Transverse colon (tissue), 4 donors: ENCODE data around the gene ITGB5. TPM values are rescaled to one million over a fixed set of nuclear protein-coding genes. Genes with fewer than 3 reads are reported as not detected.

ENCODE experiments used
- DNase-seq: peaks from one replicate; pipeline ENCODE4 v3.0.0-alpha.2; 2019
- H3K27ac ChIP-seq, 4 donors: fragments of 200-600 bp; sonication (generic); 2 replicates each; pipeline ENCODE4 v1.5.1; 2016 to 2018; ENCODE audit warnings: inconsistent platforms in 4 of 4
- H3K27me3 ChIP-seq: fragments of 200-600 bp; sonication (generic); 2 replicates; pipeline ENCODE4 v1.5.1; 2017; ENCODE audit warnings: inconsistent platforms
- H3K36me3 ChIP-seq, 4 donors: fragments of 200-600 bp; sonication (generic); 2 replicates each; pipeline ENCODE4 v1.5.1; 2017 to 2019; ENCODE audit warnings: inconsistent platforms in 4 of 4
- H3K4me1 ChIP-seq, 4 donors: fragments of 200-600 bp; sonication (generic); 2 replicates each; pipeline ENCODE4 v1.5.1; 2017 to 2020; ENCODE audit warnings: inconsistent platforms in 4 of 4
- H3K4me3 ChIP-seq, 4 donors: fragments of 200-600 bp; sonication (generic); 1 replicate in 1 of 4; 2 replicates in 3 of 4; pipeline versions ENCODE4 v1.5.1 to v1.6.1; 2017 to 2019; ENCODE audit warnings: inconsistent platforms in 4 of 4
- H3K9me3 ChIP-seq, 2 donors: fragments of 200-600 bp; sonication (generic); 2 replicates each; pipeline ENCODE4 v1.5.1; 2017 to 2019; ENCODE audit warnings: inconsistent platforms in 2 of 2
- EP300 ChIP-seq: sonication (generic); formaldehyde crosslinking; IDR thresholded peaks from one replicate; pipeline ENCODE4 v1.6.1; 2017; ENCODE audit warnings: antibody characterized with exemption, low read depth
- POLR2A ChIP-seq: fragments of 450-650 bp; IDR thresholded peaks from one replicate; pipeline ENCODE4 v1.6.1; 2016; ENCODE audit warnings: antibody characterized with exemption, mild to moderate bottlenecking, moderate library complexity
- POLR2AphosphoS5 ChIP-seq, 3 donors: sonication (generic); formaldehyde crosslinking; IDR thresholded peaks; one replicate each; pipeline ENCODE4 v1.6.1; 2016; ENCODE audit warnings: antibody characterized with exemption in 3 of 3
- WGBS, 2 donors: methylation state at CpG; one replicate each; pipeline ENCODE4 v1.1.5; 2018; ENCODE audit warnings: low coverage in 1 of 2; 5-methylcytosine and 5-hydroxymethylcytosine counted together
- in situ Hi-C, 4 donors: fragments of 200-750 bp; cut with MboI; loops; one replicate each; pipeline versions ENCODE4 v1.15.0 to v1.15.1; 2017; ENCODE audit warnings: low sequenced_read_pairs in 3 of 4, low pct_ligation_motif_present in 1 of 4, low pct_unique_long_range_greater_than_20kb in 1 of 4
- intact Hi-C: fragments of 100-400 bp; cut with DNase I; formaldehyde crosslinking; loops from one replicate; pipeline ENCODE4 v1.15.1; 2023; ENCODE audit warnings: low total_unique reads
- total RNA-seq, 4 donors: library from RNA; depleted of rRNA; stranded (reverse); fragments of >200 nt; gene quantifications; one replicate each; pipeline ENCODE4 v1.1.0, GENCODE V29; 2016
- TF ChIP-seq, protein P1 (sequence below), 5 experiments: fragments of 200-600 bp in 3 of 5; fragments of 450-650 bp in 2 of 5; sonication (generic) in 3 of 5; IDR thresholded peaks; 1 replicate in 2 of 5; 2 replicates in 3 of 5; pipeline ENCODE4 v1.5.1; 2016 to 2017; ENCODE audit warnings: antibody characterized with exemption in 5 of 5, inconsistent platforms in 3 of 5, mild to moderate bottlenecking in 2 of 5, moderate library complexity in 1 of 5

ITGB5 gene
- total RNA-seq, 4 donors from 2014 or later = 62.8 to 572 (median 105) TPM

DNA sequence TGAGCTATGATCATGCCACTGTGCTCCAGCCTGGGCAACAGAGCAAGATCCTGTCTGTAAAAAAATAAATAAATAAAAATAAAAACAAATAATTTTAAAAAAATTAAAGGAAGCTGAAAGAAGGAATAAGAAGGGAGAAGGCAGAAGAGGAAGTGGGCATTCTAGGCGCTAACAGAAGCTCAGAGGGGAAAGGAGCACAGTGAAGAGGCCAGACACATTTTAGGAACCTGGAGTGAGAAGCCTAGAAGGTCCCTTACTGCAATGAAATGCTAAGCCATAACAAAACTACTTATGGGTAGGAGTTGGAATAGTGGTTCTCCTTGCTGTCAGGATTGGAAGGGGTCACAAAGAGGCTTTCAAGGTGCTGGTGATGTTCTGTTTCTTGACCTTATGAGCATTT is 64.0 kb downstream of the ITGB5 start:
- WGBS, 2 donors = 71 to 86% methylated on average over 1 of the region's 1 CpG

DNA sequence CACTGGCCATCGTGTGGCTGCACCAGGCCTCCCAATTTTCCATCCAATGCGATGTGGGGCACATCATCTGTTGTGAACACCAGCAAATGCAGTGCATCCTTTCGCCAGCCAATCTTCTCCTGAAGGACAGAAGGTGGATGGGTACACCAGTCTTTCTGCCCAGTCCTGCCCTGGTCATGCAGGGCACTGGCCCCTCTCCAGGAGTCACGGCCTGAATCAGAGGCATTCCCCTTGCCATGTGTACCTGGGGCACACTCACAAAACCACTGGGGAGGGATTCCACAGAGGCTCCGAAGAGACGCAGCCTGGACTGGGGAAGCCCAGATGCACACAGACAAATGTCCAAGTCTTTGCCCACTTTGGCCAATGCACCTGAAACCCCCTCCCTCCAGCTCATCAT is 65.8 kb downstream of the ITGB5 start:
- intact Hi-C loops = no loop called here

More for the DNA sequence above, 64.0 kb downstream of the ITGB5 start:
- DNase-seq = no peak
- H3K27me3 ChIP-seq = no peaks in the 10 kb centered on the region
- H3K9me3 ChIP-seq = no peaks in the 10 kb centered on the region
- no peak overlapping the region for H3K27ac ChIP-seq
- TF ChIP-seq, protein P1, sequence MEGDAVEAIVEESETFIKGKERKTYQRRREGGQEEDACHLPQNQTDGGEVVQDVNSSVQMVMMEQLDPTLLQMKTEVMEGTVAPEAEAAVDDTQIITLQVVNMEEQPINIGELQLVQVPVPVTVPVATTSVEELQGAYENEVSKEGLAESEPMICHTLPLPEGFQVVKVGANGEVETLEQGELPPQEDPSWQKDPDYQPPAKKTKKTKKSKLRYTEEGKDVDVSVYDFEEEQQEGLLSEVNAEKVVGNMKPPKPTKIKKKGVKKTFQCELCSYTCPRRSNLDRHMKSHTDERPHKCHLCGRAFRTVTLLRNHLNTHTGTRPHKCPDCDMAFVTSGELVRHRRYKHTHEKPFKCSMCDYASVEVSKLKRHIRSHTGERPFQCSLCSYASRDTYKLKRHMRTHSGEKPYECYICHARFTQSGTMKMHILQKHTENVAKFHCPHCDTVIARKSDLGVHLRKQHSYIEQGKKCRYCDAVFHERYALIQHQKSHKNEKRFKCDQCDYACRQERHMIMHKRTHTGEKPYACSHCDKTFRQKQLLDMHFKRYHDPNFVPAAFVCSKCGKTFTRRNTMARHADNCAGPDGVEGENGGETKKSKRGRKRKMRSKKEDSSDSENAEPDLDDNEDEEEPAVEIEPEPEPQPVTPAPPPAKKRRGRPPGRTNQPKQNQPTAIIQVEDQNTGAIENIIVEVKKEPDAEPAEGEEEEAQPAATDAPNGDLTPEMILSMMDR (IDR thresholded peaks at IDR 0.05) = no peak
- TF ChIP-seq POLR2AphosphoS5 (IDR thresholded peaks at IDR 0.05) = no peak
- TF ChIP-seq POLR2A = no peak
- TF ChIP-seq EP300 = no peak
- intact Hi-C loops (no loop called here), in situ Hi-C loops (no loop called here)
- no peak overlapping the region for H3K4me3 ChIP-seq
- H3K36me3 ChIP-seq = no peaks in the 10 kb centered on the region
- H3K4me1 ChIP-seq = peaks cover 5 to 26% (median 12%) of the 10 kb centered on the region in 4 donors

GRCh38 chr3:124818398-124819091 is 68.6 kb downstream of the ITGB5 start:
- no peaks in the 10 kb centered on the region for H3K36me3 ChIP-seq
- TF ChIP-seq POLR2AphosphoS5 (IDR thresholded peaks at IDR 0.05) (no peak), POLR2A (no peak), EP300 (no peak)
- TF ChIP-seq, protein P1 (IDR thresholded peaks at IDR 0.05) = no peak
- H3K27me3 ChIP-seq = no peaks in the 10 kb centered on the region
- DNase-seq = no peak
- no peaks in the 10 kb centered on the region for H3K9me3 ChIP-seq
- WGBS, 2 donors = 35 to 38% methylated on average over 5 to 9 of the region's 9 CpGs
- in situ Hi-C loops = no loop called here
- H3K4me3 ChIP-seq = no peak overlapping the region
- peaks cover 9 to 33% (median 19%) of the 10 kb centered on the region in 4 donors for H3K4me1 ChIP-seq
- intact Hi-C loops = no loop called here
- H3K27ac ChIP-seq = peak overlapping the region in 3 of 4 donors; percentile 5 to 54 (median 26)

More for the DNA sequence above, 65.8 kb downstream of the ITGB5 start:
- in situ Hi-C loops = no loop called here
- 80 to 90% methylated on average over 1 to 6 of the region's 6 CpGs for WGBS, 2 donors
- TF ChIP-seq POLR2AphosphoS5 (IDR thresholded peaks at IDR 0.05) (no peak), EP300 (no peak), POLR2A (no peak)
- TF ChIP-seq, protein P1 (IDR thresholded peaks at IDR 0.05) = no peak
- Histone ChIP-seq H3K4me1 (peaks cover 0 to 14% (median 3%) of the 10 kb centered on the region in 4 donors), H3K27me3 (no peaks in the 10 kb centered on the region), H3K4me3 (no peak overlapping the region), H3K36me3 (no peaks in the 10 kb centered on the region), H3K9me3 (no peaks in the 10 kb centered on the region), H3K27ac (no peak overlapping the region)
- no peak for DNase-seq

DNA sequence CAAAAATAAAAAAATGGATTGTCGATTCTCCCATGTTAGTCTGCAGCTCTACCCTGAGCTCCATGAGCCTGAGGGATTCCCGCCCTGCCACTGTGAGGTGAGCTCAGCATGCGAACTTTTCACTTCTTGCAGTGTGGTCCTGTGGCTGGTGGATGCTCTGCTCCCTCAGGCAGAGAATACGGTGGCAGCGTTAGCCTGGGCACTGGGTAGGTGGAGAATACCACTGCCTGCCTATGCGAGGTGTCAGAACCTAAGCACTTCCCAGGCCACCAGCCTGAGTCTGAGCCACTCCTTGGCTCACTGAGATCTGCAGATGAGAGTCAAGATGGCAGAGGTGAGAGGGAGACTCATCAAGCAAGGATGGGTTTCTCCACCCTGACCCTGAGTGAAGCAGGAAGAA is 70.1 kb downstream of the ITGB5 start:
- no peak overlapping the region for H3K4me3 ChIP-seq
- WGBS, 2 donors = 95% methylated on average over 6 of the region's 6 CpGs; no CpG with 5 or more reads in 1 of the 2 donors
- TF ChIP-seq POLR2A = no peak
- TF ChIP-seq, protein P1 (IDR thresholded peaks at IDR 0.05) = no peak
- TF ChIP-seq EP300 = no peak
- no peak for TF ChIP-seq POLR2AphosphoS5 (IDR thresholded peaks at IDR 0.05)
- DNase-seq = no peak
- peaks cover 24 to 48% (median 33%) of the 10 kb centered on the region in 4 donors for H3K4me1 ChIP-seq
- intact Hi-C loops = no loop called here
- no peaks in the 10 kb centered on the region for H3K27me3 ChIP-seq
- in situ Hi-C loops = no loop called here
- H3K9me3 ChIP-seq = no peaks in the 10 kb centered on the region
- no peak overlapping the region for H3K27ac ChIP-seq
- H3K36me3 ChIP-seq = no peaks in the 10 kb centered on the region
